ENCODE measurements around the gene CFAP68. TPM values are rescaled to one million over a fixed set of nuclear protein-coding genes. Genes with fewer than 3 reads are reported as not detected.

The CFAP68 gene
- total RNA-seq (2014; rRNA removed; shearing (Covaris generic)) (7.6 and 9.9 TPM in 2 replicates), polyA plus RNA-seq (2016; fragmentation: Nextera tagmentation; extraction: Ambion mirVana) (20.2 and 23.8 TPM in 2 replicates)

- 1% methylated on average over 55 of the region's 55 CpGs for WGBS, 2 experiments (ENCODE audit: low coverage in 1 of 2, low lambda C conversion rate in 2 of 2, missing lambda C conversion rate in 2 of 2)
- peak within 1 kb of the TSS; percentile 83 for H3K4me3 ChIP-seq
- no peaks in the 10 kb centered on the region for H3K9me3 ChIP-seq (ENCODE audit: low read depth)
- H3K4me2 ChIP-seq (ENCODE audit: unreplicated experiment), result peak within 1 kb of the TSS; percentile 96
- no peaks in the 10 kb centered on the region for H4K20me1 ChIP-seq (ENCODE audit: insufficient read depth)
- peak within 1 kb of the TSS; percentile 98 for H2AFZ ChIP-seq
- no peaks in the 10 kb centered on the region for H3K36me3 ChIP-seq (ENCODE audit: low read depth)
- no peaks in the 10 kb centered on the region for H3K27me3 ChIP-seq (replicated peaks; ENCODE audit: insufficient read depth)
- H3F3A ChIP-seq (ENCODE audit: insufficient read depth), result peaks cover 11% of the 10 kb centered on the region; the same call in 1 of the 2 replicates
- H3K9me2 ChIP-seq (ENCODE audit: insufficient read depth), result no peaks in the 10 kb centered on the region
- H3K4me1 ChIP-seq (ENCODE audit: insufficient read depth), result peaks cover 6% of the 10 kb centered on the region; the same call in 1 of the 2 replicates
- peak; percentile 99 for DNase-seq
- peak within 1 kb of the TSS; percentile 98 for H3K27ac ChIP-seq
- no peaks in the 10 kb centered on the region for H3K79me2 ChIP-seq (ENCODE audit: insufficient read depth)
- H3K9ac ChIP-seq, result peak within 1 kb of the TSS; percentile 92
- TF ChIP-seq EZH2phosphoT487 (IDR thresholded peaks at IDR 0.05; ENCODE audit: insufficient read depth, low read depth) (no peak), EZH2 (IDR thresholded peaks at IDR 0.05; ENCODE audit: insufficient read depth, poor library complexity, severe bottlenecking) (no peak)
- in situ Hi-C loops (cut with MboI), result loop anchor here (10.0 kb wide), 1 partner anchor 116 kb away; no protein-coding TSS in a partner anchor
Observed at GRCh38 chr11:111878849-111879636, at the start of gene CFAP68, which contains the start of gene FDXACB1. CFAP68 (plus strand) TSS chr11:111879541; CDS start chr11:111879561, 20 bp downstream. FDXACB1 (minus strand) TSS chr11:111879165; CDS start chr11:111879132, 33 bp downstream.

GRCh38 chr11:111833524-111833923 is 45.8 kb upstream of the CFAP68 start:
- in situ Hi-C loops (cut with MboI), result no loop called here
- TF ChIP-seq EZH2 (IDR thresholded peaks at IDR 0.05; ENCODE audit: insufficient read depth, poor library complexity, severe bottlenecking) (no peak), EZH2phosphoT487 (IDR thresholded peaks at IDR 0.05; ENCODE audit: insufficient read depth, low read depth) (no peak)
- Histone ChIP-seq H3K4me3 (no peak overlapping the region), H3K4me2 (ENCODE audit: unreplicated experiment) (no peak overlapping the region), H2AFZ (no peak overlapping the region), H4K20me1 (ENCODE audit: insufficient read depth) (no peaks in the 10 kb centered on the region), H3K27me3 (replicated peaks; ENCODE audit: insufficient read depth) (no peaks in the 10 kb centered on the region), H3K36me3 (ENCODE audit: low read depth) (peaks cover 12% of the 10 kb centered on the region; the same call in 1 of the 2 replicates), H3K9me2 (ENCODE audit: insufficient read depth) (no peaks in the 10 kb centered on the region), H3K27ac (no peak overlapping the region), H3K4me1 (ENCODE audit: insufficient read depth) (peaks cover 24% of the 10 kb centered on the region), H3F3A (ENCODE audit: insufficient read depth) (peaks cover 11% of the 10 kb centered on the region; the same call in 1 of the 2 replicates), H3K9me3 (ENCODE audit: low read depth) (no peaks in the 10 kb centered on the region), H3K79me2 (ENCODE audit: insufficient read depth) (no peaks in the 10 kb centered on the region), H3K9ac (no peak overlapping the region)
- DNase-seq, result peak; percentile 41
- WGBS, 2 experiments (ENCODE audit: low coverage in 1 of 2, low lambda C conversion rate in 2 of 2, missing lambda C conversion rate in 2 of 2), result 48 to 54% methylated on average over 4 of the region's 4 CpGs

- H3K9ac ChIP-seq, result no peak overlapping the region
- H4K20me1 ChIP-seq (ENCODE audit: insufficient read depth), result no peaks in the 10 kb centered on the region
- no peak overlapping the region for H2AFZ ChIP-seq
- no peaks in the 10 kb centered on the region for H3K27me3 ChIP-seq (replicated peaks; ENCODE audit: insufficient read depth)
- peaks cover 14% of the 10 kb centered on the region for H3K4me1 ChIP-seq (ENCODE audit: insufficient read depth)
- 0 out of 2 replicates have a peak, but pooled peaks cover 6% of the 10 kb centered on the region for H3F3A ChIP-seq (ENCODE audit: insufficient read depth)
- H3K36me3 ChIP-seq (ENCODE audit: low read depth), result peaks cover 12% of the 10 kb centered on the region; the same call in 1 of the 2 replicates
- H3K79me2 ChIP-seq (ENCODE audit: insufficient read depth), result no peaks in the 10 kb centered on the region
- H3K4me3 ChIP-seq, result no peak overlapping the region
- H3K27ac ChIP-seq, result no peak overlapping the region
- TF ChIP-seq EZH2 (IDR thresholded peaks at IDR 0.05; ENCODE audit: insufficient read depth, poor library complexity, severe bottlenecking), result no peak
- TF ChIP-seq EZH2phosphoT487 (IDR thresholded peaks at IDR 0.05; ENCODE audit: insufficient read depth, low read depth), result no peak
- H3K9me3 ChIP-seq (ENCODE audit: low read depth), result no peaks in the 10 kb centered on the region
- no peak overlapping the region for H3K4me2 ChIP-seq (ENCODE audit: unreplicated experiment)
- no peaks in the 10 kb centered on the region for H3K9me2 ChIP-seq (ENCODE audit: insufficient read depth)
- in situ Hi-C loops (cut with MboI), result no loop called here
- no peak for DNase-seq
- 91% methylated on average over 3 of the region's 3 CpGs for WGBS, 2 experiments (ENCODE audit: low coverage in 1 of 2, low lambda C conversion rate in 2 of 2, missing lambda C conversion rate in 2 of 2)
Observed at GRCh38 chr11:111834432-111835163, 44.7 kb upstream of the CFAP68 start.

GRCh38 chr11:111835665-111836064 is 43.7 kb upstream of the CFAP68 start:
- Histone ChIP-seq H4K20me1 (ENCODE audit: insufficient read depth) (no peaks in the 10 kb centered on the region), H3K27ac (no peak overlapping the region), H3K4me3 (no peak overlapping the region), H2AFZ (no peak overlapping the region), H3K4me2 (ENCODE audit: unreplicated experiment) (no peak overlapping the region), H3K36me3 (ENCODE audit: low read depth) (peaks cover 12% of the 10 kb centered on the region; the same call in 1 of the 2 replicates), H3K9ac (no peak overlapping the region), H3K9me2 (ENCODE audit: insufficient read depth) (no peaks in the 10 kb centered on the region), H3K4me1 (ENCODE audit: insufficient read depth) (peaks cover 21% of the 10 kb centered on the region), H3K79me2 (ENCODE audit: insufficient read depth) (no peaks in the 10 kb centered on the region), H3F3A (ENCODE audit: insufficient read depth) (peaks cover 2% of the 10 kb centered on the region; the same call in 1 of the 2 replicates), H3K9me3 (ENCODE audit: low read depth) (no peaks in the 10 kb centered on the region), H3K27me3 (replicated peaks; ENCODE audit: insufficient read depth) (no peaks in the 10 kb centered on the region)
- WGBS, 2 experiments (ENCODE audit: low coverage in 1 of 2, low lambda C conversion rate in 2 of 2, missing lambda C conversion rate in 2 of 2), result 91 to 92% methylated on average over 7 of the region's 7 CpGs
- no peak for DNase-seq
- TF ChIP-seq EZH2 (IDR thresholded peaks at IDR 0.05; ENCODE audit: insufficient read depth, poor library complexity, severe bottlenecking) (no peak), EZH2phosphoT487 (IDR thresholded peaks at IDR 0.05; ENCODE audit: insufficient read depth, low read depth) (no peak)
- in situ Hi-C loops (cut with MboI), result no loop called here

Data from GM23248 (cell line).